Measurements from ENCODE around the gene COL5A1. TPM values are rescaled to one million over a fixed set of nuclear protein-coding genes. Genes with fewer than 3 reads are reported as not detected.

The COL5A1 gene
- total RNA-seq, 2 donors from 2014 or later: 127 to 129 TPM

- no peak for DNase-seq (ENCODE audit: low spot score)
- no peaks in the 10 kb centered on the region for H3K27me3 ChIP-seq (replicated peaks; ENCODE audit: insufficient read depth)
- TF ChIP-seq CTCF (IDR thresholded peaks at IDR 0.05): no peak
- H3K36me3 ChIP-seq: peaks cover 36% of the 10 kb centered on the region
- H3K4me3 ChIP-seq: no peak overlapping the region
- peaks cover 0 to 14% of the 10 kb centered on the region in 2 donors for H3K4me1 ChIP-seq (ENCODE audit: control insufficient read depth in 1 of 2, low read depth in 2 of 2)
- no peaks in the 10 kb centered on the region for H3K9me3 ChIP-seq
- H3K27ac ChIP-seq: no peak overlapping the region
- ATAC-seq (ENCODE audit: insufficient number of reproducible peaks, low FRiP score, low read depth): no peak
These were observed 140.1 kb downstream of the COL5A1 start for GRCh38 chr9:134781591-134782302.

DNA sequence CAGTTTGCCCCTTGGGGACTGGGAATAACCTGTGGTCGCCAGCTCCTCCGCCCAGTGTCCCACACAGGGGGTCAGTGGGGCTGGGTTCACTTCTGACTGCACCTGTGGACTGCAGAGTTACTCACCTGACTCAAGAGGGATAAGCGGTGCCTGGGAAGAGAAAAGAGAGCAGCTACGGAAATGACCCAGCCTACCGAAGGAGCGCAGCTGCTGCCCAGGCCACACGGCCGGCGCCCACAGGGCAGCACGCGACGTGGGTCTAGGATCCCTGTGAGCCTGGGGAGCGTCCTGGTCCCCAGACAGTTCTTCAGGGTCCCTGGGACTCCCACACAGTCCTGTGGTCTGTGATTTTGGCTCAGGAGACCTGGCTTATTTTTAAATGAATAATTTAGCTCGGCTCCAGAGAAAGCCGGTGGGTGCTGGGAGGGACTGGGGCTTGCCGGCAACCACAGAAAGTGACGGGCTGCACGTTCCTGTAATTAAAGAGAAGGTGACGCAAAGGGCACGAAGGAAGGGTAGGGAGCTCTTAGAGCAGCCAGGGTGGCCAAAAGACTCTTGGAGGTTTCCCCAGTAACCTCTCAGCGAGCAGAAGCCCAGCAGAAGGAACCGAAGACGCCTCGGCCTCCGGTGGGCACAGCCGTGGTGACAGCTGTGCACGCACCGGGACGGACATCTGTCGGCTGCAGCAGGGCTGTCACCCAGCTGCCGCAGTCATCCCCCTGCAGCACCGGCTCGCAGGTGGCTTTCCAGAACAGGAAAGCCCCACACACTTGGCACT, 141.5 kb downstream of the COL5A1 start:
- no peak for DNase-seq (ENCODE audit: low spot score)
- H3K27ac ChIP-seq: no peak overlapping the region
- H3K9me3 ChIP-seq: no peaks in the 10 kb centered on the region
- no peak for TF ChIP-seq CTCF (IDR thresholded peaks at IDR 0.05)
- H3K36me3 ChIP-seq: peaks cover 36% of the 10 kb centered on the region
- peaks cover 0 to 11% of the 10 kb centered on the region in 2 donors for H3K4me1 ChIP-seq (ENCODE audit: control insufficient read depth in 1 of 2, low read depth in 2 of 2)
- no peak overlapping the region for H3K4me3 ChIP-seq
- H3K27me3 ChIP-seq (replicated peaks; ENCODE audit: insufficient read depth): no peaks in the 10 kb centered on the region
- ATAC-seq (ENCODE audit: insufficient number of reproducible peaks, low FRiP score, low read depth): no peak

DNA sequence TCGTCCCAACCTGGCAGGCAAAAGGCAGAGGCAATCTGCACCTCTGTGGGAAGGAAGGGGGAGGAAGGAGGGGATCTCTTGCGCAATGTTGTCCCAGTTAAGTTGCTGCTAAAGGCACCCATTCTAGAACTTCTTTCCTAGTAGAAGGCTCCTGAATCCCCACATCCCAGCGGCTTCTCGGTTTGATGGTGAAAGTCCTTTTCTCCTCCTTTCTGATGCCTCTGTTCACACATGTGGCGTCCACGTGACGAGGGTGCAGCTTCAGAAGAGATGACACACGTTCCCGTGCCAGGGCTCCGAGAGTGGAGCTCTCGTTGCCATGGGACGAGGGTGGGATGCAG, 142.1 kb downstream of the COL5A1 start:
- no peak overlapping the region for H3K4me3 ChIP-seq
- TF ChIP-seq CTCF (IDR thresholded peaks at IDR 0.05): no peak
- H3K4me1 ChIP-seq (ENCODE audit: control insufficient read depth in 1 of 2, low read depth in 2 of 2): peaks cover 0 to 5% of the 10 kb centered on the region in 2 donors
- ATAC-seq (ENCODE audit: insufficient number of reproducible peaks, low FRiP score, low read depth): no peak
- no peak overlapping the region for H3K27ac ChIP-seq
- no peak for DNase-seq (ENCODE audit: low spot score)
- H3K36me3 ChIP-seq: peaks cover 36% of the 10 kb centered on the region
- H3K9me3 ChIP-seq: no peaks in the 10 kb centered on the region
- no peaks in the 10 kb centered on the region for H3K27me3 ChIP-seq (replicated peaks; ENCODE audit: insufficient read depth)

GRCh38 chr9:134784577-134785305, 143.1 kb downstream of the COL5A1 start:
- no peak for DNase-seq (ENCODE audit: low spot score)
- peaks cover 40% of the 10 kb centered on the region for H3K36me3 ChIP-seq
- H3K27ac ChIP-seq: no peak overlapping the region
- no peak for ATAC-seq (ENCODE audit: insufficient number of reproducible peaks, low FRiP score, low read depth)
- no peaks in the 10 kb centered on the region for H3K27me3 ChIP-seq (replicated peaks; ENCODE audit: insufficient read depth)
- H3K9me3 ChIP-seq: no peaks in the 10 kb centered on the region
- H3K4me1 ChIP-seq (ENCODE audit: control insufficient read depth in 1 of 2, low read depth in 2 of 2): no peaks in the 10 kb centered on the region
- no peak overlapping the region for H3K4me3 ChIP-seq
- no peak for TF ChIP-seq CTCF (IDR thresholded peaks at IDR 0.05)
